NCI-H2196 treated with DMSO at 0.1 percent for 48 hours (cell line): ENCODE data around the gene HBEGF.

Source experiments
- DNase-seq: peaks from one replicate; lab custom pipeline; 2025; ENCODE audit not compliant: unreplicated experiment; lab: John Stamatoyannopoulos, UW

The HBEGF gene

DNA sequence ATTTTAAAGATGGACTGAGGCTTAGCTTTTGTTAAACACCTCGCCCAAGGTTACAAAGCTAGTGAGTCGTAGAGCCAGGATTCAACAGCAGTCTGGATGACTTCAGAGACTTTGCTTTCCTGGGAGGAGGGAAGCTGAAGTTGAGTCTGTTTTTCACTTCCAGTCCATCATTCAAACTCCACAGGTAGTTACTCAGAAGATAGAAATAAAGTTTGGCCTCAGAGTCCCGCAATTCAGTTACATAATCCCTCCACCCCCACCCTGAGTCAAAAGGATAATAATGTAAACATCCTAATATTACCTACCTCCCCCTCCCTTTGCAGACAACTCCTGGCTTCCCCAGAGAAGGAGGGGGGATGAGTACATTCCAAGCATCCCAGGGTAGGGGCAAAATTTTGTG, 8.1 kb downstream of the HBEGF start:
- no peak for DNase-seq

DNA sequence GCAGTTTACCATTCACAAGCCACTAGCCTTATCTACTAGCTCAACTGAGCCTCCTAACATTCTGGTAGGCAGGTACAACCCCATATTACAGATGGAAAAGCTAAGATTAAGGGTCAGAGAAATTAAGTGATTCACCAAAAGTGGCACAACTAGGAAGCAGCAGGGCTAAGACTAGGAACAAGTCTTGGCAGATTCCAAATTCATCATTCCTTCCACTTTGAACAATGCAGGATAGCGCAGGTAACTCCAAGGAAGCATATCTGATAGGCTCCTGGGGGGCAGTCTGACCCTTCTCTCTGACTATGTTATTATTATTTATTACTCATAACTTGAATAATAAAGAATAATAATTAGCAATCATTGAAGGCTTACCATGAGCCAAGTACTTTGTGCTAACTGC, 8.5 kb downstream of the HBEGF start:
- no peak for DNase-seq

DNA sequence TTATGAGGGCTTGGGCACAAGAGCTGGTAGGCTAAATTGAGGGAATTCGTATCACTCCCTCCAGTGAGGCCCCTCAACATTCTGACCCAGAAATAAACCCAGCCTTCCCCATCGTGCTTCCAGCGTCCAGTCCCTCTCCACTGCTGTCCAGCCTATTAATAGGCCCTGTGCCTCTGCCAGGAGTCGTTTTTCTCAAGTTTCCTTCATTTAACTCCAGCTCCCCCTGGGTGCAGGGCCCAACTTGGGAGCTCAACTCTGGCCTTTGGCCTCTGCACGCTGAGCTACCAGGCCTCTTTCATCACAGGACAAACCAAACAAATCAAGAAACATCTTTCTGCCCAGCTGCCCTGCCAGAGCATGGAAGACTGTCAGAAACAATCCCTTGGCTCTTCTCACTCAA, 10.0 kb downstream of the HBEGF start:
- DNase-seq, result no peak

DNA sequence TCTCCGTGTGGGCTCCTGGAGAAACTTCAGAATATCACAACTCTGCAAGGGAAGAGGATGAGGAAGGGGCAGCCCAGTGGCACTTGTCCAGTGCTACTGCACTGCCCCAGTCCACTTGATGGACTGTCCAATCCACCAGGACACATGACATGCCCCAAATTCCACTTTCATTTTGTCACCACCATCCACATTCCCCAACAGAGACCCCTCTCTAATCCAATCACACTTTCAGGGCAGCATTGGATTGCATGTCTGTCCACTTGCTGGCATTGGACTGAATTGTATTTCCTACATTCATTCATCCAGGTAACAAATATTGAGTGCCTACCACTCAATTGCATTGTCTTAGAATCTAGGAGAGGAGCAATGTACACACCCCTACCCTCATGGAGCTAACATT, 14.8 kb downstream of the HBEGF start:
- no peak for DNase-seq

DNA sequence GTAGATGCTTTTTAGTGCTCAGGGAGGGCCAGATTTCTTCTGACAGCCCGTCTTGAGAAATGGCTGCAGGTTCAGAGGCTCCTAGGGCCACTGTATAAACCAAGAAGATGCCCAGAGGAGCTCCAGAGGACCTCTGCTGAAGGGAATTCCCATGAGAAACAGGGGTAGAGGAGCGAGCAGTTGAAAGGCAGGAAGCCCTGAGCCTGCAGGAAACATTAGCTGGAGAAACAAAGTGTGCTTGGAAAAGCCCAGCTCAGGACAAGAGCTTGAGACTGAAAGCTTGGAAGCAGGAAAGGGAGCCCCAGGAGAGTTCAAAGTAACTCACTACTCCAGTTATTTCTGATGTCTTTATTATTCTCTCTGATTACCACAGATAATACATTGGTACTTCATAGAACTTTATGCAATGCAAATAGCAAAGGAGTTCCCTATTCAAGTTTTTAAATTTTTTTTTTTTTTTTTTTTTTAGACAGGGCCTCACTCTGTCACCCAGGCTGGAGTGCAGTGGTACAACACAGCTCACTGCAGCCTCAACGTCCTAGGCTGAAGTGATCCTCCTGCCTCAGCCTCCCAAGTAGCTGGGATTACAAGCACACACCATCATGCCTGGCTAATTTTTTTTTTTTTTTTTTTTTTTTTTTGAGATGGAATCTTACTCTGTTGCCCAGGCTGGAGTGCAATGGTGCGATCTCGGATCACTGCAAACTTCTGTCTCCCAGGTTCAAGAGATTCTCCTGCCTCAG, 16.5 kb downstream of the HBEGF start:
- DNase-seq, result no peak

DNA sequence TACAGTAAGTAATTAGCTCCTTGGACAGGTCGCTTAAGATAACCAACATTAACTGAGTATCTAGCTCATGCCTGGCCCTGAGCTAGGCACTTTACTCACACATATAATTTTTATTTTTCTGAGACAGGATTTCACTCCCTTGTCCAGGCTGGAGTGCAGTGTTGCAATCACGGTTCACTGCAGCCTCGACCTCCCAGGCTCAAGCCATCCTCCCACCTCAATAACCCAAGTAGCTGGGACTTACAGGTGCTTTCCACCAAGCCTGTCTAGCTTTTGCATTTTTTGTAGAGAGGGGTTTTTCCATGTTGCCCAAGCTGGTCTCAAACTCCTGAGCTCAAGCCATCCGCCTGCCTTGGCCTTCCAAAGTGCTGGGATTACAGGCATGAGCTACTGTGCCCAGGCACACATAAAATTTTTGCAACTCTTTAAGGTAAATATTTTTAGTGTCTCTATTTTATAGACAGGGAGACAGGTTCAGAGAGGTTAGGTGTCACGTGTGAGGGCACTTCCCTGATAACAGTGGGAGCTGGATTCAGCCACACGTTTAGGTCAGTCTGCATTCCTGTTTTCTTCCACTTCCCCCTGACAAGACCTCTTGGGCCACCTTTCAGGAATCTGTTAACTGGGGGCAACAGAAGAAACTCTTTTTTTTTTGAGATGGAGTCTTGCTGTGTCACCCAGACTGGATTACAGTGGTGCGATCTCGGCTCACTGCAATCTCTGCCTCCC, 18.2 kb downstream of the HBEGF start:
- DNase-seq, result no peak

DNA sequence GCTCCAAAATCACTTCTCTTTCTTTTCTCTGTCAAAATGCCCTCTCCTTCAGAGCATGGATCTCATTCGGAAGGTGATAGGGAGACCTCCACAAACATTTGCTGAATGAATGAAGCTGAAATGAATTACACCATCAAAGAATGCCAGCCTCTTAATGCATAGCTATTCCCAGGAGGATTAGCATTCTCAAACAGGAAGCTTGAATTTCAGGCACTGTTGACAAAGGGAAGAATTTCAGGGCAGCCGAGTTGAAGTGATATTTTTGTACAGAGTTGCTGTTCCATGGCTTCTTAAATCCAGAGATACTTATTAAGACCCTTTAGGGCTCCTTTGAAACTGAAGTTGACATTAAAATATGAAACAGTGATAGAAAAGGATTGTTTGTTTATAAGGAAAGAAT, 18.8 kb downstream of the HBEGF start:
- DNase-seq, result no peak

DNA sequence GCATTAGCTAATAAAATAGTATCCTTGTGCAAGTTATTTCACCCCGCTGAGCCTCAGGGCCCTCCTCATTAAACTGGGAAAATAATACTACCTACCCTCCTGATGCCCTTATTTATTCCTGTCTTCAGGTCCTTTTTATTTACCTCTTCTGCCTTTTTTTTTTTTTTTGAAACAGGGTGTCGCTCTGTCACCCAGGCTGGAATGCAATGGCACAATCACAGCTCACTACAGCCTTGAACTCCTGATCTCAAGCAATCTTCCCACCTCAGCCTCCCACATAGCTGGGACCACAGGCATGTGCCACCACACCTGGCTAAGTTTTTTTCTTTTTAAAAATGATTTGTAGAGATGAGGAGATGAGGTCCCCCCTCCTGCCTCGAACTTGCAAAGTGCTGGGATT, 20.9 kb downstream of the HBEGF start:
- no peak for DNase-seq

DNA sequence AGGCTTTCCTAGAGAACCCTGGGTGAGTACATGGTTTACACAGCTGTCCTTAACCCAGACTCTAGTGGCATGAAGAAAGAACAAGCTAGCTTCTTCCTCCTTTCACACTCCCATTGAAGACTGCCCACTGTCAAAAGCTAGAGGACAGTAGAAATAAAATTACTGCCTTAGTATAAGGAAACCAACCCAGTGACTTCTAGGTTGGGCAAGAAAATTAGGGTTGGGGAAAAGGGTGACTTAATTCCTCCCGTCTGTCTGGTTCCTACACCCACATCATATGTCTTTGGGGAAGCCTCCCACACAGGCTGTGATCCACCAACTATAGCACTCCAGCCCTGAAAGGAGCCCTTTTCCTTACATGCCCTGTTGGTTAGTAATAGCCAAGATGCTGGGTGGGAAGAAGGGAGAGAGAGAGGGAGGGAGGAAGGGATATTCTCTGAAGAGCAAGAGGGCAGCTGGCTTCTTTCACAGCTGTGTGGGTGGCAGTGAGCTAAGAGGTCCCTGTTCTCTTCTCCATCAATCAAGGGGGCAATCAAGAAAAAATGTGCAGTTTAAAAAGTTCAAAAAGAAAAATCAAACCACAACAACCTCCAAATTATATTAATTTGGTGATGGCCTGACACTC, 21.7 kb downstream of the HBEGF start:
- DNase-seq, result no peak

DNA sequence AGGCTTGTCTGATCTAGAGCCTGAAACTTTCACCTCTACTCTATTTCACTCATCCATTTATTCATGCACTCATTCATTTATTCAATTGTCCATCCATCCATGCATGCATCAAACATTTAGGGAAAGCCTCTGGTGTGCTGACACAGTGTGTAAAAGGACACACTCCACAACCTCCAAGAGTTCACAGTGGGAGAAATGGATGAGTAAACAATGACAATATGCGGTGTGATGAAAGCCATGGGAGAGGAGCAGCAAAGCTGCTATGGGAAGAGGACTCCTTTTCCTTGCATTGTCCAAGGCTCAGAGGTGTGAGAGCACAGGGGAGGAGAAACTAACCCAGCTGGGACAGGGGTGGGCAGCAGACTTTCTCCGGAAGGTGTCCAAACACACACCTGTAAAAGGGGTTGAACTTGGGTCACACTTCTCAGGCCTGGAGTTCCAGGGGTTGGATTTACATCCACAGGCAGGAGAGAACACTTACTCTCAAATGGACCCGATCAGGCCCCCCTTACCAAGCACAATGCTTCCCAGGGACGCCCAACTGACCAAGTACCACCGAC, 22.3 kb downstream of the HBEGF start:
- DNase-seq, result no peak

DNA sequence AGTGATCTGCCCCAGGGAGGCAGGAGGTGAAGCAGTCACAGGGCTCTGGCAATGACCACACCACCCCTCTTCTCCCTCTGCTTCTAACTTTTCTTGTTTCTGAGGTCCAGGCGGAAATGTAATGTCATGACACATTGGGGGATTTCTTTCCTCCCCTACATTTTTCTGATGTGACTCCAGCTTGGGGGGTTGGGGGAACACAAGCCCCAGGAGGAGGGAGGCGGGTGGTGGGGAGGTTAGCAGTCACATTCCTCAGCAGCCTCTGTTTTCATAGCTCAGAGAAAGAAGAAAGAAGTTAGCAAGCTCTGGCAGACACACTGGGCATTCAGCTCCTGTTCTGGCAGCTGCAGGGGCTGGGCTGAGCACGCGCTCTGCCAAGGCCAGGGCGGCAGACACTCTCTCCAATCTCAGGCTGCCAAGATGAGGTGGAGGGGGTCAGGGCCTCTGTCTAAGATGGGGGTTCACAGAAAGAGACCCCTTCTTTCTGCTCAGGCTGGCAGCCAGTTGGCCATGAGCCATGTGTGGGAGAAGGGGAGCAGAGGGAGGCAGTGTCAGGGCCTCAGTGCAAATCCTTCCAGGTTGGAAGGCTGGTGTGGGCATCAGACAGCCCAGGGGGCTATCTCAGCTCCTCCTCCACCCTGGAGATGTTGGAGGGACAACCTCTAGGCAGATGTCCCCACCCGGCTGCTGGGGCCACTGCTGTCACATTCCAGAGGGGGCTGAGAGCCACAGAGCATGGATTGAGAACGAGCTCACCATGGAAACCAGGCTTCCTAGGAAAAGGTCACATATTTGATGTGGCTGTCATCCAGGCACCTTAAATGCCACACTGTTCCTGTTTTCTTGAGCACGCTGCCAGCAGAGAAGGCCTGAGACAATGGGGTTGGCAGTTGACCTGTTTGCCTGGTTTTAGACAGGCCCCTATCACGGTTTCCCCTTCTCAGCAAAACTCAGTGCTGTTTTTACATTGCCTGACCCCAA, 23.4 kb downstream of the HBEGF start:
- DNase-seq, result peak; percentile 55

DNA sequence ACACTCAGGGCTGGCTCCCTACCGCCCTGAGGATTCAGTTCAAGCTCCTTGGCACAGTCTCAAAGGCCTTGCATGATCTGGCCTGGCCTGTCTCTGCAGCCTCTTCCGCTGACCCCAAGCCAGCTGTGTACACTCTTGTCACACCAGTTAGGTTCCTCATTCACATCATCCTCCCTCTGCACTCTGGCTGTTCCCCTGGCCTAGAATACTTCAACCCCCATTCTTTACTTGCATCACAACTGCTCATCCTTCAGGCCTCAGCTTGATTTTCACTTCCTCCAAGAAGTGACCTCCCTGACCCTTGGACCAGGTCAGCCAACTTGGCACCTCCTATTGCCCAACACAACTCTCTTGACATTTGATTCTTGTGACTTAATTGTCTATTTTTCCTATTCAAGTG, 24.6 kb downstream of the HBEGF start:
- DNase-seq, result no peak

DNA sequence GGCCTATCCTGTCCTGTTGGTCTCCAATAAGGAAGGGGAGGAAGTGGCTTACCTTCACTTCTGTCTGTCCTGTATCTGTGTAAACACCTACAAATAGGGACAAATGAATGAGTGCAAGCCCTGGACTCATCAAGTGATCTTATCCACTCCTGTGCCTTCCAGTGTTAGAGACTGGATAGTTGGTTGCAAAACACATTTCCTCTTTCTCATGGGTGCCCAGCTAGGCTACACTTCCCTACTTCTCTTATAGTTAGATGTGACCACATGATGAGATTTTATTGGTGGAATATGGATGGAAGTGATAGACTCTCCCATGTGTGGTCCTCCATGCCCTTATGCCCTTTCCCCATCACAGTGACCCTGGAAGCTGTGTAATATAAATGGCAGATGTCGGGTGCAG, 26.6 kb downstream of the HBEGF start:
- DNase-seq, result no peak

DNA sequence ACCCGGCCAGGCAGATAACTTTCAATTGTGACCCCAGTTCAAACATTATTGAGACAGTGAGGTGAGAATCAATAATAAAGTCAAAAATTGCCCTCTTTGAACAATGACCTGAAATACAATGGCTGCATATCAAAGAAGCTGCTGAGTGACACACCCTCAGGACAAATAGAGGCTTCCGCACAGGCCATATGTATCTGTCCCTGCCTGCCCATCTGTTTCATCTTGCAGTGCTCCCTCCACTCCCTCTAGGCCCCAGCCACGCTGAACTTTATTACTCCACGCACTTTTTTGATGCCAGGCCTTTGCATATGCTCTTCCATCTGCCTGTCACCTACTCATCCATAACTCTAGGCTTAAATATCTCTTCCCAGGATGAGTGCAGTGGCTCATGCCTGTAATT, 27.6 kb downstream of the HBEGF start:
- no peak for DNase-seq

DNA sequence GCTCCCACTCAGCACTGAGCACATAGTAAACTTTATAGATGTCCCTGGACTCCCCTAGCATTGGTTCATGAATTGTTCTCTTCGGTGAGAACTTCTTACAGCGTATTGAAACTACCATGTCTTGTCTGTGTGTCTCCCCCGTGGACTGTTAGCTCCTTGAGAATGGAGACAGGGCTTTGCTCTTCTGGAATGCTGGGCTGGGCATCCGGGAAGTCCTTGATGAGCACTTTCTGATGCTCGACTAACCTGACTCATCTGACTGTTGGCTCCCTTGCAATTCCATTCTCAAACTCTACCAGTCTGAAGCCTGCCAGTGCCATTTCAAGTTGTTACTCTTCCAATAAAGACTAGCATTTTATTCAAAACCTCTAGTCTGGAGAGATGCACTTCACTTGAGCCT, 28.5 kb downstream of the HBEGF start:
- no peak for DNase-seq

DNA sequence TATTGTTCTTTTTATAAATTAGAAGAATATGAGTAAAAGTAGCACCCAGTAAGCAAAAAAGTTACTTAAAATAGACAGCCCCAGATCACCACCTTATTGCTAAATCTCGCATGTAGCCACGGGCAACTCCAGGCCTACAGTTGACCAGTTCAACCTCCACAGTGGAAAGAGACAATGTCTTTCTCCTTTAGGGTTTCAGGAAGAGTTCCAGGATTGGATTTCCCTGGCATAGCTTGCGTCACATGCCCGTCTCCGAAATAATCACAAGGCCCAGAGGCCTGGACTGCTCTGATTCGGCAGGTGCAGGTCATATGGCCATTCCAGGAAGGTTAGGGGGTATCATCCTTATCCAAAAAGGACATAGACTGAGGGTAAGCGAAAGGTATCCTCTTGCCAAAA, 33.6 kb downstream of the HBEGF start:
- DNase-seq, result no peak

DNA sequence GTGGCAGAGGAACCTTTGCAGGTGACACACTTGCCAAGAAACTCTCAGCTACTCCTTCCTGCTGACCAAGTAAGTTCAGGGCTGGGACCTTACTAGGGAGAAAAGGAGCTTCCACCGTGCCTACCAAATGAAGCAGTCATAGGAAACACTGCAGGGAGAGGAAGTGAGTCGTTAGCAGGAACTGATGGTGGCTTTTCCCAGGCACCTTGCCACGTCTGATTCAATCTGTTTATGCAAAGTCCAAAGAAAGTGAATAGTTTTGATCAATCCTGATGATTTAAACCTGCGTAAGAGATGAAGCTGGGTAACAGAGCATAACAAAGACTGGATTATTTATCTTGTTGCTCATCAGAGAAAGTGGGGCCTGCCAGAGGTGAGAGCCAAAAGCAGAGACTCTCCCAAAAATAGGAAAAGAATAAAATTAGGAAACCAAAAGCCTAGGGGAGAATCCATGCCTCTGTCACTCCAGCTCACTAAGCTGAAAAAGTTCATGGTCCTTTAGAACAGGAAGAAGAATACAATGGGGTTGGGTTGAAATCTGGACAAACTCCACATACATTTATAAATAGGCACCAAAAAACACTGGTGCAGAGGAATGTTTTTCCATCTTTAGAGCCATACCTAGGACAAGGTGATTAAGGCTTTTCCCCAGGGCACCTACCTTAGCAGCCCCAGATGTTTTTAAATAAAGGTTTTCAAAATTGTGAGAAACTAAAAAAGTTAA, 34.2 kb downstream of the HBEGF start:
- DNase-seq, result no peak

DNA sequence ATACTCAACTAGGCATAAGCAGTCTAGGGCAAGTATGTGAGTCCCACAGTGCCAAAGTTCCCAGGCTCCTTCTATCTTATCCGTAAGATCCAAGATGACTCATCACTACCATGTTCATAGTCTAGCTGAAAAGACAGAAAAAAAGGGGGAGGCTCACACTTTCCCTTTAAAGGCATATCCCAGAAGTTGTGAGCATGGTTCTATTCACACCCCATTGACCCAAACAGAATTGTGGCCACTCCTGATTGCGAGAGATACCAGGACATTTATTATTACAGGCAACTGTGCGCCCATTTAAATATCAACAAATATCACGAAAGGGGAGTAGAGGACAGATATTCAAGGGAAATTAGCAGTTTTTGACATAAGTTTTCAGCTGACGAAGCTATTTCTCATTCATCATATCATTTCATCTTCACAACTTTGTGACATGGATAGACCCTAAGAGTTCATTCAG, 35.4 kb downstream of the HBEGF start:
- no peak for DNase-seq

DNA sequence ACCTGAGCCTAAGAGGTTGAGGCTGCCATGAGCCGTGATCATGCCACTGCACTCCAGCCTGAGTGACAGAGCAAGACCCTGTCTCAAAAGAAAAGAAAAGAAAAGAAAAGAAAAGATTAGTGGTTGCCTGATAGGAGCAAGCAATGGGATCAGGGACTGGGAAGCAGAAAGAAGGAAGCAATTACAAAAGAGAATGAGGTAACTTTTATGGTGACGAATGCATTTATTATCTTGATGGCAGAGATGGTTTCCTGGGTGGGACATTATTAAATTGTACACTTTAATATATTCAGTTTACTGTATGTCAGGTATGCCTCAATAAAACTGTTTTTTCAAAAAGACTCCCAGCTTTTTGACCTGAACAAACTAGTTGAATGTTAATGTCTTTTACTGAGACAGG, 36.0 kb downstream of the HBEGF start:
- no peak for DNase-seq

DNA sequence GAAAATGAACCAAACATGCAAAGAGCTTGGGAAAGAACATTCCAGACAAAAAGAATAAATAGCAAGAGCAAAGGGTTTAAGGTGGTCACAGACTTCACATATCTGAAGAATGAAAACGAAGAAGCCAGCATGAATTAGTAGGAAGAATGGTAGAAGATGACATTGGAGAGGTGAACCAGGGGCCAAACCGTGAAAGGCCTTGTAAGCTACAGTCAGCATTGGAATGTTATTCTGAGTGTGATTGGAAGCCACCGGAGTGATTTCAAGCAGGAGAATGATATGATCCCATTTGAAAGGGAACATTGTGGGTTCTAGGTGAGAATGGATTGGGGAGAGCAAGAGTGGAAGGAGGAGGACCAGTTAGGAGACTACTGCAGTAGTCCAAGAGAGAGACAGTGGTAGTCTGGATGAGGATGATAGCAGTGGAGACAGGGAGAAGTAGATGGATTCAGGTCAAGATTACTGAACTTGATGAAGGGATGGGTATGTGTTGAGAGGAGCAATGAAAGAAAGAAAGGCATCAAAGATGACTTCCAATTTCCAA, 36.6 kb downstream of the HBEGF start:
- DNase-seq, result no peak
